ENCODE data around the gene GATA2.

GATA2 gene

DNA sequence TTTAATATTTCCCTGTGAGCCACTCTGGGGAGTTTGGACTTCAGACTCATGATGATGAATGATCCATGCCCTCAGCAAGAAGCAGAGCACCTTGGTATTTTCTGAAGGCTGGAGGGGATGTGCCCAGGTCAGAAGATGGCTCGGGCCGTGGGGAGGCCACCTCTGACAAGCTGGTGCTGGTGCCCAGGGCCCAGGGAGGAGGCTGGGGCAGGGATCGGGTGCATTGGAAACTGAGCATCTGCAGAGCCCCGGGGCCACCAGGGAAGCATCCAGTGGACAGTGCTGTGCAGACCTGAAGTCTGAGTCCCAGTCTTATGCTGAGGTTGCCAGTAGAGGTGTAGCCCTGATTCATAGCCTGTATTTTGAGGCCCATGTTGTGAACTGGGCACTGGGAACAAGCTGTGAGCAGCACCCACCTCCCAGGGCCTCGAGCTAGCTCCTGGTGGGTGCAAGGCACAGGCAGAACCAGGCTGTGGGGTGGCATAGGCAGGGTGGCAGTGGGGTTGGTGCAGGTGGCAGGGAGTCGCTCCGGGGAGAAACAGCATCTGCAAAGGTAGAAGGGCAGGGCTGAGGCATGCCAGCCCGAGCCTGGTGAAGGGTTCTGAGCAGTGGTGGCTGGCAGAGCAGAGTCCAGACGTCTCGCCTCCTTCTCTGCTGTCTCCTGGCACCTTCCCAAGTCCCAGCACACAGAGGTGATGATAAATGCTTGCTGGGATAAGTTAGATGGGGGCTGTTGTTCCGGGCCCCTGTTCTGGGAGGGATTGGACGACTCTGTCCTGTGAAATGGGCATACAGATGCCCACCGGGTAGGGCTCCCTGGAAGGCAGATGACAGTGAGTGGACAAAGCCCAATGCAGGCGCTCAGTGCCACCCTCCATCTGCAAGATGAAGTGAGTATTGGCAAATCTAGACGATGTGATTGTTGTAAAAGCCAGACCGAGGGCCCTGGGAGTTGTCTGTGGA is 36.9 kb downstream of the GATA2 start:
- peaks cover 41 to 50% of the 10 kb centered on the region in 2 donors for H3K27me3 Mint-ChIP-seq
- no peaks in the 10 kb centered on the region for H3K9me3 Mint-ChIP-seq
- no peak for DNase-seq
- ATAC-seq (replicated peaks), result no peak
- no peaks in the 10 kb centered on the region for H3K36me3 Mint-ChIP-seq
- no peak overlapping the region for H3K4me3 Mint-ChIP-seq
- H3K4me1 Mint-ChIP-seq, result no peaks in the 10 kb centered on the region
- H3K27ac Mint-ChIP-seq, result no peak overlapping the region

DNA sequence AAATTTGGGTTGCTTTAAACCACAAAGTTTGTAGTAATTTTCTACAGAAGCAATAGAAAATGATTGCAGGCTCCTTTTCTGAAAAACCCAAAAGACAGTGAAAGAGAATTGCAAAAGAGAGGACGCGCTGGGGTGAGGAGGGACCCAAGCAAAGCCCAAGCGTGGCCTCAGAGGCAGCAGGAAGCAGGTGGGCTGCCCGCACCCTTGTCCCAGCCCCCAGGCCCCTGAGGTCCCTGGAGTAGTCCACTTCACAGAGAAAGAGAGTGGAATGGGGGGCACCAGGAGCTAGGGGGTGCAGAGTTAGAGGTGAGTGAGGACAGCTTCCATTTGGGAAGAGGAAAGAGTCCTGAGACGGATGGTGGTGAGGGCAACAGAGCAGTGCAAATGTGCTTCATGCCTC is 37.9 kb downstream of the GATA2 start:
- Mint-ChIP-seq H3K36me3 (no peaks in the 10 kb centered on the region), H3K4me1 (no peaks in the 10 kb centered on the region), H3K9me3 (no peaks in the 10 kb centered on the region), H3K27ac (no peak overlapping the region), H3K4me3 (no peak overlapping the region), H3K27me3 (peaks cover 51 to 54% of the 10 kb centered on the region in 2 donors)
- ATAC-seq (replicated peaks) (no peak), DNase-seq (no peak)

DNA sequence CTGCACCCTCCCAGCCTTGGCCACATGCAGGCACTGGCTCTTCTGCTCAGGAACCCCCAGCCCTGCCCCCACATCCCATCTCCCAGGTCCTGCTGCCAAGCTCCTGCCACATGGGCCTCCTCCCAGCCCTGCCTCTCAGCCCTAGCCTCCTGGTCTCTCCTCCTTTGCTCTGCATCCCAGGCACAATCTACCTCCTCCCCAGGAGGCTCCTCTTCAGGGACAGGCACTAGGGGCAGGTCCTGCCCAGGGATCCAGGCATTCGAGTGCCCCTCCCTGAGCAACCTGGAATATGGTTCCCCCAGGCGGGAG is 38.7 kb downstream of the GATA2 start:
- no peaks in the 10 kb centered on the region for H3K9me3 Mint-ChIP-seq
- H3K4me3 Mint-ChIP-seq, result no peak overlapping the region
- DNase-seq (no peak), ATAC-seq (replicated peaks) (no peak)
- H3K27me3 Mint-ChIP-seq, result peaks cover 56% of the 10 kb centered on the region in 2 donors
- H3K4me1 Mint-ChIP-seq, result no peaks in the 10 kb centered on the region
- no peak overlapping the region for H3K27ac Mint-ChIP-seq
- no peaks in the 10 kb centered on the region for H3K36me3 Mint-ChIP-seq

DNA sequence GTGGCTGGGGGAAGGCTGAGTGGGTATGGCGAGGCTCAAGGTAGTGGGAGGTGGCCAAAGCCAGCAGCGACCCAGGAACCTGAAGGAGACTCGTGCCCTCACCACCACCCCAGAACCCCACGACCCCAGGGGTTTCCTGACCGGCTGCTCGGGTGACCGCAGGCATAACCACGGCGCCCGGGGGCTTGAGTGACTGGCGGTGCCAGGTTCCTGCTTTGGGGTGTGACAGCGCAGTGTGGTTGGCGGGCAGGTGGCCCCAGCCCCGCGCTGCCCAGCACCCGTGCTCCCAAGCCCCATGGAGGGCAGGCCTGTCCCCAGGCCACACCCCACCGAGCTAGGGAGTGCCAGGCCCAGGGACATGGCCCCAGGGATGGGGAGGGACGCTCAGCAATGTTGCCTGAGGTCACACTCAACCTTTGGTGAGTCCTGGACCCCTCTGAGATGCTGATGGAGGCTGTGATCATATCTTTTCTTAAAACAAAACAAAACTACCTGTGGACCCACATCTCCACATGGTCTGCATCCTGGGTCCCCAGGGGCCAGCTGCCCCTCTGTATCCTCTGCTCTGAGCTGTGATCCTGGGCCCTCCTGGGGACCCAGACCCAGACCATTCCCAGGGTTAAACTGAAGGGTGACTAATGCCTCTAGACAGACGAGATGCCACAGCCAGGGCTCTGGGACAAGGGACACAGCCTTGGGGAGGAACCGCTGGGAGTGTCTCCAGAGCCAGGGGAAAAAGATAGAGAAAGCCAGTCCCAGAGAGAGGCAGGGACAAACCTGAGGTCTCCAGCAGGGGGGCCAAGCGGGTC is 39.3 kb downstream of the GATA2 start:
- ATAC-seq (replicated peaks) (no peak), DNase-seq (no peak)
- H3K27ac Mint-ChIP-seq, result no peak overlapping the region
- H3K4me1 Mint-ChIP-seq, result peaks cover 2 to 3% of the 10 kb centered on the region in 2 donors
- H3K9me3 Mint-ChIP-seq, result peaks cover 2% of the 10 kb centered on the region in 2 donors
- H3K27me3 Mint-ChIP-seq, result peaks cover 58 to 59% of the 10 kb centered on the region in 2 donors
- peaks cover 0 to 2% of the 10 kb centered on the region in 2 donors for H3K36me3 Mint-ChIP-seq
- H3K4me3 Mint-ChIP-seq, result no peak overlapping the region

DNA sequence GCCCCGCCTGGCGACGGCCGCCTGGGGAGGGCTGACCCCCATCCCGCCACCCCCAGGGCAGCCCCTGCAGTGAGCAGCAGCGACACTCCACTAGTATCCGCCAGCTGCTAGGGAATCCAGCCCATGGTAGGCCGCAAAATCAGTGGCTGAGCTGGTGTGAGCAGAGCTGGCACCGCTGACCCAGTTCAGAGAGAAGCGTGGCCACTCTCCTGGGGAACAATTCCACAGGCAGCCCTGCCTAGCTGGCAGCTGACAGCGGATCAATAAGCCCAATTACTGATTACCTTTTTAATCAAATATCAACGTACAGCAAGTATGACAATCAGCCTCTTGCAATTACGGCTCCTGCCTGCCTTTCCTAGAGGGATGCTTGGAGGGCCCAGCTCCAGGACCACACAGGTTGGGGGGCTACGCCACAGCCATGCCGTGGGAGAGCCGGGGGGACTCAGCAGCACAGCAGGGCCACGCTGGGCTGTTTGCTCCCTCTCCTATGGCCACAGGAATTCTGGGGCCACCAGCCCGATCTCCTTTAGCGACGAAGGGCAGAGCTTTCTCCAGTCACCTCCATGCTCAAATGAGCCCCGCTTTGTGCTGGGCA is 40.2 kb downstream of the GATA2 start:
- no peak for DNase-seq
- peaks cover 2 to 6% of the 10 kb centered on the region in 2 donors for H3K36me3 Mint-ChIP-seq
- H3K4me3 Mint-ChIP-seq, result no peak overlapping the region
- ATAC-seq (replicated peaks), result no peak
- peaks cover 5 to 7% of the 10 kb centered on the region in 2 donors for H3K9me3 Mint-ChIP-seq
- H3K4me1 Mint-ChIP-seq, result peaks cover 7 to 8% of the 10 kb centered on the region in 2 donors
- peaks cover 62 to 64% of the 10 kb centered on the region in 2 donors for H3K27me3 Mint-ChIP-seq
- no peak overlapping the region for H3K27ac Mint-ChIP-seq

DNA sequence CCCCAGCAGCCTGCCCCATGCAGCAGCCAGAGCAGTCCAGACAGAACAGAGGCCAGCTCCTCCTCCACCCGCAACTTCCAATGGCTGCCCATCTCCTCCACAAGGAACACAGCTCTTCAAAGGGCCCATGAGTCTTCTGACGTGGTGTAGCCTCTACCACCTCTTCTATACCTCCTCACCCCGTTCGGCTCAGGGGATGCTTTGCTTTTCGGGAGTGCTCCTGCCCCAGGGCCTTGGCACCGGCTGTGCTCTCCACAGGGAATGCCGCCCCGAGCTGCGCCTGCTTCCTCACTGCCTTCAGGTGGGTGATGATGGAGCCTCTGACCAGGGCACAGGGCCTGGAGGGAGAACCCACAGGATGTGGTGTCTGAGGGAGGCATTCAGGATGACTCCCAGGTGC is 40.9 kb downstream of the GATA2 start:
- Mint-ChIP-seq H3K27ac (no peak overlapping the region), H3K27me3 (peaks cover 62 to 67% of the 10 kb centered on the region in 2 donors), H3K36me3 (peaks cover 5 to 9% of the 10 kb centered on the region in 2 donors), H3K9me3 (peaks cover 8 to 10% of the 10 kb centered on the region in 2 donors), H3K4me1 (peaks cover 12 to 13% of the 10 kb centered on the region in 2 donors), H3K4me3 (no peak overlapping the region)
- no peak for ATAC-seq (replicated peaks)
- no peak for DNase-seq

DNA sequence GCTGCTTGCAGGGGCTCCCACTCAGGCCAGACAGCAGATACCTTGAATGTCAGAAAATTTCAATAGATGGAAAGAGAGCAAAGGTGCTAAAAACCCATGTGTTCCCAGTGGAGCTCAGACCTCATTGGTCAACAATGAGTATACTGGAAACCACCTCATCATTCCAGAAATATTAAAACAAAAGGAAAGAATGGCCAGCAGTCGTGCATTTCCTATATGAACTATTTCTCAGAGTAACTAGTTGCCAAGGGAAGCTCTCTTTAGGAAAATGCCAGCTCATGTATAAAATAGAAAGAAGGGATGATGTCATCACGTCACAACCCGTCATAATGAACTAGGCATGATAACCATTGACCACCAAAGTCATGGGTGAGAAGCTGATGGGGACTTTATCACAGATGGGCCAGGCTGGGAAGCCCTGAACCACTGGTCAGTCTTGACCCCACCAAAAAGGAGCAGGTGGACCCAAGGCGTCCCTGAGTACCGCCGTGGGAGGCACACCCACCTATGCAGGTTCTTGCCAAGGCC is 43.8 kb downstream of the GATA2 start:
- Mint-ChIP-seq H3K4me3 (no peak overlapping the region), H3K9me3 (peaks cover 22 to 26% of the 10 kb centered on the region in 2 donors), H3K27ac (no peak overlapping the region), H3K36me3 (peaks cover 8 to 13% of the 10 kb centered on the region in 2 donors), H3K4me1 (peaks cover 15 to 16% of the 10 kb centered on the region in 2 donors), H3K27me3 (peaks cover 46% of the 10 kb centered on the region in 2 donors)
- DNase-seq, result no peak
- ATAC-seq (replicated peaks), result no peak

DNA sequence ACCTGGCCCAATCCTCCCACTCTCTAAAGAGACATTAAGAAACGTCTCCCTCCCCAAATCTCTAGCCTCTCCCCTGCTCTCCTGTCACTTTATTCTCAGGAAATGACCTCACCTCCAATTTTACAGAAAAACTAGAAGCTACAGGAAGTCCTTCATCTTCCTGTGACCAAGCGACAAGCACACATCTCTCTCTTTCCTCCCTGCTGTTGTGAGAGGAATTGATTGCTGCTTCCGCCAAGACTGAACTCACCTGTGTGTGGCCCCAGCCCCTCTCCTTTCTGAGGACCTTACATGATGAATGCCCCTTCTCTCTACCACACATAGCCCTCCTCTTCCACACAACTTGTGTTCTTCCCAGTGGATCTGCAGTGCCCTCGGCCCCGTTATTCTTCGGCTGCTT is 44.5 kb downstream of the GATA2 start:
- DNase-seq, result no peak
- no peak for ATAC-seq (replicated peaks)
- Mint-ChIP-seq H3K27me3 (peaks cover 45 to 46% of the 10 kb centered on the region in 2 donors), H3K36me3 (peaks cover 8 to 13% of the 10 kb centered on the region in 2 donors), H3K9me3 (peaks cover 22 to 26% of the 10 kb centered on the region in 2 donors), H3K27ac (peak overlapping the region; percentile 22), H3K4me1 (peaks cover 15 to 16% of the 10 kb centered on the region in 2 donors), H3K4me3 (no peak overlapping the region)

DNA sequence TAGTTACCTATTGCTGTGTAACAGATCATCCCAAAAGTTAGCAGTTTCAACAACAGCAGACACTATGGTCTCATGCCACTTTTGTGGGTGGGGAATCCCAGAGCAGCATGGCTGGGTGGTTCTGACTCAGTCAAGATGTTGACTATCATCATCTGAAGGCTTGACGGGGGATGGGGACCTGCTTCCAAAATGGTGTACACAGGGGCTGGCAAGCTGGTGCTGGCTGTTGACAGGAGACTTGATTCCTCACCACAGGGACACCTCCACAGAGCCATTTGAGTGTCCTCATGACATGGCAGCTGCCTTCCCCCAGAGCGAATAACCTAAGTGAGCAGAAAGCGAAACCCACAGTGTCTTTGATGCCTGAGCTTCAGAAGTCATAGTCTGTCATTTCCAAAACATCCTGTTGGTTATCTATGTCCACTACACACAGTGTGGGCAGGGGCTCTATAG is 45.4 kb downstream of the GATA2 start:
- ATAC-seq (replicated peaks), result peak; percentile 88 to 95
- H3K27ac Mint-ChIP-seq, result peak overlapping the region; percentile 72
- H3K27me3 Mint-ChIP-seq, result peaks cover 49 to 55% of the 10 kb centered on the region in 2 donors
- H3K4me1 Mint-ChIP-seq, result peaks cover 15 to 16% of the 10 kb centered on the region in 2 donors
- H3K36me3 Mint-ChIP-seq, result peaks cover 8 to 13% of the 10 kb centered on the region in 2 donors
- H3K9me3 Mint-ChIP-seq, result peaks cover 22 to 26% of the 10 kb centered on the region in 2 donors
- peak overlapping the region in 1 of 2 donors; percentile 3 for H3K4me3 Mint-ChIP-seq
- DNase-seq, result peak; percentile 63

DNA sequence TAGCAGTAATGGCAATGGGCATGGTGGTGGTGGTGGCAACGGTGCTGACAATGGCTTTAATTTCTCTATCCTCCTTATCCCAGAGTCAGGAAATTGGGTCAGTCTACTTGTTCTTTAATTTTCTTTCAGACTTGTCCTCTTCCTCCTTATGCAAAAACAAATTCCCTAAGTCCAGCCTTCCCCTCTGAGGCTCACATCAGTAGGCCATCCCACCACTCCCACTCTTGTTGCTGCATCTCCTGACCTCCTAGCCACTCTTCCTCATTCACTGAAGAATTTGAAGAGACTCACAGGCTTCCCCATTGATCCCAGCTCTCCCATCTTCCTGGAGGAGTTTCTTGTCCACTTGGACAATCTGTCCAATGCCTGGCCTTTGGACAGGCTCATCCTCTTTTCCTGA is 46.2 kb downstream of the GATA2 start:
- Mint-ChIP-seq H3K36me3 (peaks cover 8 to 13% of the 10 kb centered on the region in 2 donors), H3K27ac (no peak overlapping the region), H3K4me3 (no peak overlapping the region), H3K4me1 (peaks cover 15 to 16% of the 10 kb centered on the region in 2 donors), H3K9me3 (peaks cover 22 to 26% of the 10 kb centered on the region in 2 donors), H3K27me3 (peaks cover 44 to 50% of the 10 kb centered on the region in 2 donors)
- ATAC-seq (replicated peaks) (no peak), DNase-seq (no peak)

DNA sequence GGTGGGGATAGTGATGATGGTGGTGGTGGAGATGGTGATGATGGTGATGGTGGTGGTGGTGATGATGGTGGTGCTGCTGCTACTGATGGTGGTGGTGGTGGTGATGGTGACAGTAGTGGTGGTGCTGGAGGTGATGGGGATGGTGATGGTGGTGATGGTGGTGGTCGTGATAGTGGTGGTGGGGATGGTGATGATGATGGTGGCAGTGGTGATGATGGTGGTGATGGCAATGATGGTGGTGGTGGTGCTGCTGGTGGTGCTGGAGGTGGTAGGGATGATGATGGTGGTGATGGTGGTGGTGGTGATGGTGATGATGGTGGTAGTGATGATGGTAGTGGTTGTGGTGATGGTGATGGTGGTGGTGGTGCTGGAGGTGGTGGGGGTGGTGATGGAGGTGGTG is 47.6 kb downstream of the GATA2 start:
- ATAC-seq (replicated peaks) (no peak), DNase-seq (no peak)
- peaks cover 15 to 16% of the 10 kb centered on the region in 2 donors for H3K4me1 Mint-ChIP-seq
- H3K27me3 Mint-ChIP-seq, result peaks cover 34 to 41% of the 10 kb centered on the region in 2 donors
- no peak overlapping the region for H3K27ac Mint-ChIP-seq
- peaks cover 22 to 26% of the 10 kb centered on the region in 2 donors for H3K9me3 Mint-ChIP-seq
- no peak overlapping the region for H3K4me3 Mint-ChIP-seq
- peaks cover 8 to 13% of the 10 kb centered on the region in 2 donors for H3K36me3 Mint-ChIP-seq

DNA sequence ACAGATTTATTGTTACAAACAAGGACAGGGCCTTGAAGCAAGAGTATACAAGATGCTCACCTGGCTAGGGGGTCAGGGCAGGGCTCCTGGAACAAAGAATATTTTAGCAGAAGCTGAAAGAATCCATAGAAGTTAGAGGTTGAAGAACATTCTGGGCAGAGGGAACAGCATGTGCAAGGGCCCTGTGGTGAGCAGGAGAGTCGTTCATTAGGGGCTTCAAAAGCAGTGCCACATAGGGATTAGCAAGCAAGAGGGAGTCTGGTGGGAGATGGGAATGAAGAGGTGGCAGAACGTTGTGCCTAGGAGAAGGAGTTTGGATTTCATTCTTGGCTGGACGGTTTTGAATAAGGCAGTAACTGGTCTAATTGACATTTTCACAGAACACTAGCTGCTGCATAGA is 49.2 kb downstream of the GATA2 start:
- DNase-seq (no peak), ATAC-seq (replicated peaks) (no peak)
- Mint-ChIP-seq H3K36me3 (peaks cover 8 to 12% of the 10 kb centered on the region in 2 donors), H3K27me3 (peaks cover 39 to 47% of the 10 kb centered on the region in 2 donors), H3K4me1 (peaks cover 13 to 14% of the 10 kb centered on the region in 2 donors), H3K27ac (no peak overlapping the region), H3K9me3 (peaks cover 21 to 24% of the 10 kb centered on the region in 2 donors), H3K4me3 (no peak overlapping the region)

DNA sequence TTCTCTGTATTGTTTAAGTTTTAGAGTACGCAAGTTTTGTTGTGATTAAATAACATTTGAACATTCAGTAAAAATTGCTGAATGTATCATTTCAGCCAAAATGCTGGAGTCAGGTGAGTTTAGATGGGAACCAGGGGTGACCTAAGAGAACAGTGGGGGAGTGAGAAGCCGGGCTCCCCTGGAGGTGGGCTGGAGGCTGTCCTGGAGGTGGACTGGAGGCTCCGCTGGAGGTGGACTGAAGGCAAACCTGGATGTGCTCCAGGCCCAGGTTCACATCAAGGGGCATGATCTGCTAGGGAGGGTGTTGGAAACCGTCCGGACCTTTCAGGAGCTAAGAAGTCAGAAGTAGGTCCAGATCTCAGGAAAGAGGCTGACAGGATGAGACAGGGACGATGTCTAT is 50.1 kb downstream of the GATA2 start:
- ATAC-seq (replicated peaks) (no peak), DNase-seq (no peak)
- Mint-ChIP-seq H3K4me1 (peaks cover 8% of the 10 kb centered on the region in 2 donors), H3K36me3 (peaks cover 6 to 7% of the 10 kb centered on the region in 2 donors), H3K27ac (no peak overlapping the region), H3K4me3 (no peak overlapping the region), H3K27me3 (peaks cover 35 to 48% of the 10 kb centered on the region in 2 donors), H3K9me3 (peaks cover 17 to 19% of the 10 kb centered on the region in 2 donors)

DNA sequence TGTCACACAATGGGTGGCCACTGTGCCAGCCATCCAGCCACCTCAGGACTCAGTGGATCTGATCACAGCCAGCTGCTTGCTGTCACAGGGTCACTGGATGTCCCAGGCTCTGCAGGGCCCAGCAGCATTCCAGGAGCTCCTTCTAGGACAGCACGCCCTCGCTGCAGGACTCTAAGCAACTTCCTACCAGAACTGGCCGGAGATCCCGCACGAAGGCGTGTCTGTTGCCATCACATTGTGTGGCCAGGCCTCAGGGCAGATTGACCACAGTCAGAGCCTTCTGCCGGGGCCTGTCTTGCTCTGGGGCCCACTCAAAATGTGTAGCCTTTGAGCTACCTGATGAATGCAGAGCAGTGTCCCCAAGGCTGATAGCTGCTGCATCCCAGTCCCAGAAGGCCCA is 50.9 kb downstream of the GATA2 start:
- ATAC-seq (replicated peaks) (no peak), DNase-seq (no peak)
- Mint-ChIP-seq H3K4me1 (peaks cover 2 to 3% of the 10 kb centered on the region in 2 donors), H3K27ac (no peak overlapping the region), H3K9me3 (peaks cover 14 to 16% of the 10 kb centered on the region in 2 donors), H3K4me3 (no peak overlapping the region), H3K36me3 (peaks cover 3% of the 10 kb centered on the region in 2 donors), H3K27me3 (peaks cover 35 to 48% of the 10 kb centered on the region in 2 donors)

Measured in stimulated activated naive B cell treated with anti-CD40 and anti-IgM and Interleukin-4, amounts not matched to agents 10 μg/mL and 1 μg/mL and 100 μg/mL, for 72 hours (primary cell).